Neuron (in vitro differentiated cells): ENCODE measurements around the gene RNF31.
A peak's percentile ranks its signal among the peaks of the same experiment; 100 is the strongest.

ENCODE experiments used
- H2AFZ ChIP-seq: one replicate; pipeline ENCODE4 v1.6.1; 2013; ENCODE audit warnings: low read depth, mild to moderate bottlenecking, inconsistent platforms, low read length, moderate library complexity
- H3K27me3 ChIP-seq: one replicate; pipeline ENCODE4 v1.6.1; 2013; ENCODE audit warnings: low read length; ENCODE audit not compliant: insufficient read depth
- H3K36me3 ChIP-seq: one replicate; pipeline ENCODE4 v1.6.1; 2013; ENCODE audit warnings: low read length; ENCODE audit not compliant: insufficient read depth
- H3K4me1 ChIP-seq: one replicate; pipeline ENCODE4 v1.6.1; 2013; ENCODE audit warnings: low read length; ENCODE audit not compliant: insufficient read depth
- H3K4me3 ChIP-seq: 2 replicates; pipeline ENCODE4 v1.5.1; 2013; ENCODE audit warnings: mild to moderate bottlenecking, low read length, moderate library complexity
- H3K9me3 ChIP-seq: one replicate; pipeline ENCODE4 v1.6.1; 2013; ENCODE audit warnings: low read length

Gene RNF31

GRCh38 chr14:24179961-24180796 lies 32.9 kb downstream of the RNF31 start:
- H3K9me3 ChIP-seq = no peaks in the 10 kb centered on the region
- H3K4me1 ChIP-seq = no peaks in the 10 kb centered on the region
- H2AFZ ChIP-seq = no peak overlapping the region
- no peak overlapping the region for H3K4me3 ChIP-seq
- H3K27me3 ChIP-seq = no peaks in the 10 kb centered on the region
- H3K36me3 ChIP-seq = peaks cover 67% of the 10 kb centered on the region

GRCh38 chr14:24181371-24182077 lies 34.2 kb downstream of the RNF31 start:
- Histone ChIP-seq H3K4me3 (no peak overlapping the region), H3K9me3 (no peaks in the 10 kb centered on the region), H3K27me3 (no peaks in the 10 kb centered on the region), H2AFZ (no peak overlapping the region), H3K36me3 (peaks cover 79% of the 10 kb centered on the region), H3K4me1 (no peaks in the 10 kb centered on the region)

- H3K27me3 ChIP-seq = no peaks in the 10 kb centered on the region
- H3K4me3 ChIP-seq = no peak overlapping the region
- no peaks in the 10 kb centered on the region for H3K9me3 ChIP-seq
- H2AFZ ChIP-seq = no peak overlapping the region
- H3K36me3 ChIP-seq = peaks cover 82% of the 10 kb centered on the region
- H3K4me1 ChIP-seq = peaks cover 2% of the 10 kb centered on the region
Observed at GRCh38 chr14:24182110-24182882, 35.0 kb downstream of the RNF31 start.

GRCh38 chr14:24183014-24183481 lies 35.8 kb downstream of the RNF31 start:
- Histone ChIP-seq H3K9me3 (no peaks in the 10 kb centered on the region), H3K4me3 (no peak overlapping the region), H3K36me3 (peaks cover 82% of the 10 kb centered on the region), H2AFZ (no peak overlapping the region), H3K27me3 (no peaks in the 10 kb centered on the region), H3K4me1 (peaks cover 9% of the 10 kb centered on the region)

GRCh38 chr14:24184104-24184970 lies 37.0 kb downstream of the RNF31 start:
- Histone ChIP-seq H3K4me3 (no peak overlapping the region), H3K4me1 (peaks cover 16% of the 10 kb centered on the region), H3K36me3 (peaks cover 73% of the 10 kb centered on the region), H3K9me3 (no peaks in the 10 kb centered on the region), H2AFZ (no peak overlapping the region), H3K27me3 (no peaks in the 10 kb centered on the region)

GRCh38 chr14:24185026-24185425 lies 37.7 kb downstream of the RNF31 start:
- Histone ChIP-seq H3K4me3 (no peak overlapping the region), H3K4me1 (peaks cover 20% of the 10 kb centered on the region), H3K27me3 (no peaks in the 10 kb centered on the region), H3K36me3 (peaks cover 68% of the 10 kb centered on the region), H2AFZ (no peak overlapping the region), H3K9me3 (no peaks in the 10 kb centered on the region)

GRCh38 chr14:24185741-24186140 lies 38.4 kb downstream of the RNF31 start:
- Histone ChIP-seq H3K4me1 (peaks cover 20% of the 10 kb centered on the region), H3K9me3 (no peaks in the 10 kb centered on the region), H3K27me3 (no peaks in the 10 kb centered on the region), H3K4me3 (no peak overlapping the region), H2AFZ (no peak overlapping the region), H3K36me3 (peaks cover 67% of the 10 kb centered on the region)

- Histone ChIP-seq H3K4me3 (no peak overlapping the region), H3K4me1 (peaks cover 20% of the 10 kb centered on the region)
Observed at GRCh38 chr14:24186831-24187538, 39.7 kb downstream of the RNF31 start.

GRCh38 chr14:24187539-24187915 lies 40.2 kb downstream of the RNF31 start:
- Histone ChIP-seq H3K4me1 (peaks cover 23% of the 10 kb centered on the region), H3K4me3 (peak overlapping the region; percentile 69), H3K9me3 (no peaks in the 10 kb centered on the region), H2AFZ (no peak overlapping the region), H3K36me3 (peaks cover 61% of the 10 kb centered on the region), H3K27me3 (no peaks in the 10 kb centered on the region)

More at GRCh38 chr14:24186831-24187538, 39.7 kb downstream of the RNF31 start:
- Histone ChIP-seq H3K36me3 (peaks cover 61% of the 10 kb centered on the region), H2AFZ (no peak overlapping the region), H3K27me3 (no peaks in the 10 kb centered on the region), H3K9me3 (no peaks in the 10 kb centered on the region)

GRCh38 chr14:24188251-24189058 lies 41.2 kb downstream of the RNF31 start, which contains the start of gene IPO4:
Gene IPO4, minus strand, starts transcription at chr14:24188816. Its CDS starts 29 bp downstream, at chr14:24188787.
- H3K9me3 ChIP-seq = no peaks in the 10 kb centered on the region
- no peak within 1 kb of the TSS for H2AFZ ChIP-seq
- peak within 1 kb of the TSS; percentile 69 for H3K4me3 ChIP-seq
- no peaks in the 10 kb centered on the region for H3K27me3 ChIP-seq
- H3K36me3 ChIP-seq = peaks cover 58% of the 10 kb centered on the region
- H3K4me1 ChIP-seq = peaks cover 23% of the 10 kb centered on the region

GRCh38 chr14:24189059-24189375 lies 41.7 kb downstream of the RNF31 start:
- H2AFZ ChIP-seq = no peak overlapping the region
- H3K4me3 ChIP-seq = peak overlapping the region; percentile 69
- H3K4me1 ChIP-seq = peaks cover 23% of the 10 kb centered on the region
- H3K36me3 ChIP-seq = peaks cover 55% of the 10 kb centered on the region
- no peaks in the 10 kb centered on the region for H3K27me3 ChIP-seq
- H3K9me3 ChIP-seq = no peaks in the 10 kb centered on the region
